NCI-H510A treated with DMSO at 0.1 percent for 48 hours (cell line): ENCODE measurements around the gene RPL13A.
A peak's percentile ranks its signal among the peaks of the same experiment; 100 is the strongest.
"Not testable (repeated sequence)": the region's sequence is repeated elsewhere in the genome, so short reads cannot be mapped to it uniquely, and the experiment has no call there.

ENCODE experiments used
- DNase-seq: peaks from one replicate; lab custom pipeline; 2025; lab: John Stamatoyannopoulos, UW

The RPL13A gene

GRCh38 chr19:49487277-49488045 is at the start of gene RPL13A:
Gene RPL13A, plus strand, starts transcription at chr19:49487608. Its CDS starts 22 bp downstream, at chr19:49487630.
- peak; percentile 98 for DNase-seq

- no peak for DNase-seq
Measured at GRCh38 chr19:49438261-49438660, 49.1 kb upstream of the RPL13A start.

DNA sequence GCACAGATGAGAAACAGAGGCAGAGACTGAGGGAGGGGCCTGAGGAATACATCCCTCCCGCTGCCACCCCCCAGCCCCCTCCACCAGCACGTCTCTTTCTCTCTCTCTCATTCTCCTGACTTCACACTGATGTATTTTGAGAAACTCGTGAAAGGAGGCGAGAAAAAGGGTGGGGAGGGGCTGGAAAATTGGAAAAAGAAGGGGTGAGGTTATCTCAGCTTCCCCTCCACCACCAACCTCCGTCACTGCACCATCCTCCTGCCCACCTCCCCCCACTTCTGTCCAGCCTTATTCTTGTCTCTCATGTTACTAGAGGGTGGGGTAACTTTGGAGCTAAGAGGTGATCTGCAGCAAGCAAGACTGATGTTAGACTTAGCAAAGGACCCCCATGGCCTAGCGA is 47.6 kb upstream of the RPL13A start:
- no peak for DNase-seq

DNA sequence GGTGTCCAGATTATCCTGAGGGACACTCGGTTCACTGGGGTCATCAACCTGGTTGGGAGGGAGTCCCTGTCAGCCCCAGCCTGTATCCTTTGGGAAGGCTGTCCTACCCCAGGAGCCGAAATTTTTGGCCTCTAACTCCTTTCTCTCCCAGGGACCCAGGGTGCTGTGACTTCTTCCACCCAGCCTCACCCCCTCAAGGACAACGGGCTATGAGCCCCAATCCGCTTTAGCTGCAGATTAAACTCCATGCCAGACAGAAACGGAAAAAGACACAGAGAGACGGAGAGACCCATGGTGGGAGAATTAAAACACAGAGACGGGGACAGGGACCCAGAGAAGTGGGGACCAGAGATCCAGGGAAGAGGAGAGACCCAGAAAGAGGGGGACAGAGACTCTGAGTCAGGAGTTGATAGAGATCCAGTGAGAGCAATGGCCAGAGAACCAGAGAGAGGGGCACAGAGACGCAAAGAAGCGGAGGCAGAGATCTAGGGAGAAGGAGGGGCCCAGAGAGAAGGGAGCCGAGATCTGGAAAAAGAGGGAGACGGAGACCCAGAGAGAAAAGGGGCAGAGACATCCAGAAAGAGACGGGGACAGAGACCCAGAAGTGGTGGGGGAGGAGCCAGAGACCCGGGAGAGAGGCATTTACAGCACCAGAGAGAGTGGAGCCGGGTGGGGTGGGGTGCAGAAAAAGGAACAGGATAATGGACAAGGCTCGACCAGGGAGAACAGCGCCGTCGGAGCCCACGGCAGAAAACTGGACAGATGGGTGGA is 46.8 kb upstream of the RPL13A start:
- no peak for DNase-seq

- DNase-seq = no peak
Measured at GRCh38 chr19:49441210-49441959, 46.0 kb upstream of the RPL13A start, which contains the start of gene SLC17A7. Gene SLC17A7, minus strand, starts transcription at chr19:49441527. Its CDS starts 148 bp downstream, at chr19:49441379.

DNA sequence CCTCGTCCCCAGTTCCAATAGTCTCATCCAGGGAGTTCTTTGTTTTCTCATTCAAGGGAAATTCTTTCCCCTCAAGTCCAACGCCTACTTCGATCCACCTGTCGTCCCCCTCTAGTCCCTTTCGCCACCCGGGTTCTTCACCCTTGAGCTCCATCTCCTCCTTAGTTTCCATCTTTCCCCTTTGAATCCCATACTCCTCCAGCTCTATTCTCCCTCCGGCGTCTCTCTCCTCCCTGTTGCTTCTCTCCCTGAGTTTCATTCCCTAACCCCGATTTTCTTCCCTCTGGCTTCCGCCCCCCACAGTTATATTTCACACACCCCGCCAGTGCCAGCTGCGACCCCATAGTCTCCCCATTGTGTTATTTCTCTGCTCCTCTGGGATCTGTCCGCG is 45.5 kb upstream of the RPL13A start:
- DNase-seq = no peak

- no peak for DNase-seq
Measured at GRCh38 chr19:49442354-49442753, 45.1 kb upstream of the RPL13A start.

GRCh38 chr19:49442771-49443365 is 44.5 kb upstream of the RPL13A start:
- DNase-seq = peak; percentile 37

GRCh38 chr19:49443366-49444099 is 43.9 kb upstream of the RPL13A start:
- DNase-seq = peak; percentile 93

DNA sequence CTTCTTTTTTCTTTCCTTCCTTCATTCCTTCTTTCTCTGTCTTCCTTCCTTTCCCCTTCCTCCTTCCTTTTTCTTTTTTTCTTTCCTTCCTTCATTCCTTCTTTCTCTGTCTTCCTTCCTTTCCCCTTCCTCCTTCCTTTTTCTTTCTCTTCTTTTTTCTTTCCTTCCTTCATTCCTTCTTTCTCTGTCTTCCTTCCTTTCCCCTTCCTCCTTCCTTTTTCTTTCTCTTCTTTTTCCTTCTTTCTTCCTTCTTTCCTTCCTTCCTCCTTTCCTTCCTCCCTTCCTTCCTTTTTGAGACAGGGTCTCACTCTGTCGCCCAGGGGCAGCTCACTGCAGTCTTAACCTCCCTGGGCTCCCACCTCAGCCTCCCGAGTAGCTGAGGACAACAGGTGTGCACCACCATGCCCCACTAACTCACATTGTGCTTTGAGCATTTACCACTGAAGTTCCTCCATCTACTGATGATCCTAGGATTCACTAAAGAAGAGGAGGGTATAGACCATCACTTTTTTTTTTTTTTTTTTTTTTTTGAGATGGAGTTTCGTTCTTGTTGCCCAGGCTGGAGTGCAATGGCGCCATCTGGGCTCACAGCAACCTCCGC is 43.2 kb upstream of the RPL13A start:
- not testable (repeated sequence) for DNase-seq

- DNase-seq = no peak
Measured at GRCh38 chr19:49445997-49446396, 41.4 kb upstream of the RPL13A start.

DNA sequence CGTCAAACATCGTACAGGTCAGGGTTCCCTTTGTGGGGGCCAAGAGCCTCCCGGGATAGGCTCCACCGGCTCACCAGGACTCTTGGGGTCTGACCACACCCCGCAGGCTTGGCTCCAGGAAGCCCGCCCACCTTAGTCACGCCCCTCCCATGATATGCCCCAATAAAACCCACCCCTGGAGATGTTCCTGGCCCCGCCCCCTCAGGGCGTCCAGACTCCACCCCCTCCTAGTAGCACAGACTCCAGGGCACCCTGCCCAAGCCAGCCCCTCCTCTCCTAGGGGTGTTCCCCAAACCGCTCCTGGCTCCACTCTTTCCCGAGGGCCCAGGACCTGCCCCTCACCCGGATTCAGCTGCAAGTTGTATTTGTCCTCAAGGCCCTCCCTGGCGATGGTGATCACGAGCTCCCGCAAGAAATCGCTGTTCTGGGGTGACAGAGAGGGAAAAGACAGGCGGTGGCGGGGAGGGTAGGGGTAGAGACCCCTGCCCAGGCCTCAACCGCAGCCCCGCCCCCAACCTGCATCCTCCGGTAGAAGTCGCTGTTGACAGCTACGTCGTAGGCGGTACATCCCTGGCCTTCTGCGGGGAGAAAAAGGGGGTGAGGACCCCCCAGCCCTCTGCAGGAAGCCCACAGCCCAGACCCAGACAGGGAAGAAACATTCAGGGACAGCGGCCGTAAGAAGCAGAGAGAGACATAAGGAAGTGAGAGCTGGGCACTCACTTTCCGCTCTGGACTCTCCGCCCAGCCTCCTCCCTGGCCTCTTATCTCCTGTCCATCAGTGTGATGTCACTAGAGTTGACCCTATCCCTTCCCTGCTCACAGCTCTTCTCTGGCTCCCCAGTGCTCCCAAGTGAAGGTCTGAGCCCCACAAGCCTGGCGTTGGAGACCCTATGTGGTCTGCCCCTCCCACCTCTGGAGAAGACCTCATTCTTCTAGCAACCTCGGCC is 39.6 kb upstream of the RPL13A start:
- DNase-seq = no peak

GRCh38 chr19:49448432-49448786 is 39.0 kb upstream of the RPL13A start:
- DNase-seq = no peak

DNA sequence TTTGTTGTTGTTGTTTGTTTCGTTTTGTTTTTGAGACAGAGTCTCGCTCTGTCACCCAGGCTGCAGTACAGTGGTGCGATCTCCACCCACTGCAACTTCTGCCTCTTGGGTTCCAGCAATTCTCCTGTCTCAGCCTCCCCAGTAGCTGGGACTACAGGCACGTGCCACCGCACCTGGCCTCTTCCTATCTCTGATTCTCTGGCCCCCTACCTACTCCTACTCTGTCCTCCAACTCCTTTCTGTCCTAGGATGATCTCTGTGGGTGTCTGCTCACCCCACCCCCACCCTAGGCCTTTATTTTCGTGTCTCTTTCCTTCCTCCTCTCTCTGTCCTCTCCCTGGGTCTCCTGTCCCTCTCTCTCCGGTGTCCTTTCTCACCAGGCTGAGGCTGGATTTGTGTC is 37.0 kb upstream of the RPL13A start:
- no peak for DNase-seq

- DNase-seq = peak; percentile 98
Measured at GRCh38 chr19:49451430-49452181, 35.8 kb upstream of the RPL13A start, which contains the start of gene PIH1D1. Gene PIH1D1, minus strand, starts transcription at chr19:49451814. Its CDS starts 240 bp downstream, at chr19:49451574.

- DNase-seq = peak; percentile 95
Measured at GRCh38 chr19:49453013-49453756, 34.2 kb upstream of the RPL13A start, which contains the start of gene ALDH16A1. Gene ALDH16A1, plus strand, starts transcription at chr19:49453225. Its CDS starts 107 bp downstream, at chr19:49453332.

DNA sequence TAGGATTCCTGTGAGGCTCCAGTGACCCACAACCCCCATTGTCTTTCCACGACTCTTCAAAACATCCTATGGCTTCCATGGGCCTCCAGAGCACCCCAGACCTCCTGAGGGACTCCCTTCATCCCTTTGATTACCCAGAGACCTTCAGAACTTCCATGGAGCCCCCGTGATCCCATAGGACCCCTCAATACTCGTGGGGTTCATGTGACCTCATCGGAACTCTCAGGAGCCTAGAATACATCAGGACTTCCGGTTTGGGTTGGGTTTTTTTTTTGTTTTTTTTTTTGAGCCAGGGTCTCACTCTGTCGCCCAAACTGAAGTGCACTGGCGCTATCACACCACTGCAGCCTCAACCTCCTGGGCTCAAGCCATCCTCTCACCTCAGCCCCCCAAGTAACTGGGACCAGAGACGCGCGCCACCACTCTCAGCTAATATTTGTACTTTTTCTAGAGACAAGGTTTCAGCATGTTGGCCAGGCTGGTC is 33.6 kb upstream of the RPL13A start:
- DNase-seq = no peak

DNA sequence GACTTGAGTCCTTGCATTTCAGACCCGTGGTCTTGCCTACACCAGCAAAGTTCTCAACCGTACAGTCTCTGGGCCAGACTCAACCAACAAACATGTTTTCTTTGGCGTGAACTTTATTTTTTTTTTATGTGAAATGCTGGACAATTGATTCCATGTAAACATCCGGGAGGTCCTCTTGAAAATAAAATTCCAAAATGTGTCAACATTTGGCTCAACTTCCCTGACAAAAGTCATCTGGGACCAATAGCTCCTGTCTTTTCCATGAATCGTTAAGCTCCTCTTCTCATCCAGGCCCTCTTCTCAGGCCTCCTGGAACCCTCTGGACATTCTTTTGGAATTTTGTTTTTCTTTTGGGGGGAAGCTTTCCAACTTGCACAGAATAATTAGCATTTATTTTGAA is 31.6 kb upstream of the RPL13A start:
- DNase-seq = no peak
